Trophoblast cell (in vitro differentiated cells and primary cell): ENCODE data around the gene CST2.
"Not testable (repeated sequence)": the region's sequence is repeated elsewhere in the genome, so short reads cannot be mapped to it uniquely, and the experiment has no call there.

ENCODE experiments used
- DNase-seq, 2 donors: peaks; one replicate each; pipeline ENCODE4 v3.0.0-alpha.2; 2016
- H2AFZ ChIP-seq: 2 replicates; pipeline ENCODE4 v1.6.1; 2013; ENCODE audit warnings: low read length, moderate library complexity, mild to moderate bottlenecking; ENCODE audit not compliant: insufficient read depth, poor library complexity
- H2AK5ac ChIP-seq: 2 replicates; pipeline ENCODE4 v1.6.1; 2013; ENCODE audit warnings: mild to moderate bottlenecking, low read length
- H2BK120ac ChIP-seq: 2 replicates; pipeline ENCODE4 v1.6.1; 2013; ENCODE audit warnings: low read length, mild to moderate bottlenecking, moderate library complexity; ENCODE audit not compliant: insufficient read depth, poor library complexity
- H2BK12ac ChIP-seq: 2 replicates; pipeline ENCODE4 v1.6.1; 2013; ENCODE audit warnings: mild to moderate bottlenecking, low read length, moderate library complexity
- H2BK5ac ChIP-seq: 2 replicates; pipeline ENCODE4 v1.6.1; 2013; ENCODE audit warnings: low read length, low read depth, moderate library complexity, mild to moderate bottlenecking; ENCODE audit not compliant: poor library complexity
- H3K14ac ChIP-seq: 2 replicates; pipeline ENCODE4 v1.6.1; 2013; ENCODE audit warnings: mild to moderate bottlenecking, low read length
- H3K18ac ChIP-seq: 2 replicates; pipeline ENCODE4 v1.6.1; 2013; ENCODE audit warnings: mild to moderate bottlenecking, low read length
- H3K23ac ChIP-seq: 2 replicates; pipeline ENCODE4 v1.6.1; 2013; ENCODE audit warnings: low read length
- H3K27ac ChIP-seq: 2 replicates; pipeline ENCODE4 v1.5.1; 2013; ENCODE audit warnings: low read depth, mild to moderate bottlenecking, inconsistent platforms, low read length, moderate library complexity
- H3K27me3 ChIP-seq: 2 replicates; pipeline ENCODE4 v1.6.1; 2013; ENCODE audit warnings: inconsistent platforms, mild to moderate bottlenecking, low read length, moderate library complexity; ENCODE audit not compliant: insufficient read depth
- H3K36me3 ChIP-seq, 2 experiments: 1 replicate in 1 of 2; 2 replicates in 1 of 2; pipeline ENCODE4 v1.6.1; 2013; ENCODE audit warnings: low read length in 2 of 2, mild to moderate bottlenecking in 2 of 2, moderate library complexity in 1 of 2; ENCODE audit not compliant: insufficient read depth in 2 of 2, control insufficient read depth in 1 of 2
- H3K4ac ChIP-seq: 2 replicates; pipeline ENCODE4 v1.6.1; 2013; ENCODE audit warnings: low read depth, mild to moderate bottlenecking, low read length, moderate library complexity
- H3K4me1 ChIP-seq, 2 experiments: 1 replicate in 1 of 2; 2 replicates in 1 of 2; pipeline ENCODE4 v1.6.1; 2013; ENCODE audit warnings: low read length in 2 of 2, mild to moderate bottlenecking in 2 of 2, moderate library complexity in 1 of 2; ENCODE audit not compliant: insufficient read depth in 2 of 2, control insufficient read depth in 1 of 2
- H3K4me2 ChIP-seq: 2 replicates; pipeline ENCODE4 v1.6.1; 2013; ENCODE audit warnings: inconsistent platforms, mild to moderate bottlenecking, low read length, moderate library complexity
- H3K4me3 ChIP-seq: 2 replicates; pipeline ENCODE4 v1.5.1; 2013; ENCODE audit warnings: mild to moderate bottlenecking, low read depth, low read length, inconsistent platforms
- H3K79me1 ChIP-seq: one replicate; pipeline ENCODE4 v1.6.1; 2013; ENCODE audit warnings: low read length
- H3K79me2 ChIP-seq: 2 replicates; pipeline ENCODE4 v1.6.1; 2013; ENCODE audit warnings: low read length, mild to moderate bottlenecking; ENCODE audit not compliant: control insufficient read depth, insufficient read depth, poor library complexity
- H3K9ac ChIP-seq: 2 replicates; pipeline ENCODE4 v1.6.1; 2013; ENCODE audit warnings: mild to moderate bottlenecking, low read length
- H3K9me3 ChIP-seq: 2 replicates; pipeline ENCODE4 v1.6.1; 2013; ENCODE audit warnings: low read depth, mild to moderate bottlenecking, control low read depth, inconsistent platforms, low read length; ENCODE audit not compliant: insufficient read depth
- H4K12ac ChIP-seq: 2 replicates; pipeline ENCODE4 v1.6.1; 2013; ENCODE audit warnings: low read depth, mild to moderate bottlenecking, low read length, moderate library complexity
- H4K8ac ChIP-seq: 2 replicates; pipeline ENCODE4 v1.6.1; 2013; ENCODE audit warnings: low read depth, mild to moderate bottlenecking, low read length, moderate library complexity
- H4K91ac ChIP-seq: one replicate; pipeline ENCODE4 v1.6.1; 2013; ENCODE audit warnings: low read depth, mild to moderate bottlenecking, low read length, moderate library complexity
- WGBS: extraction: QIAGEN DNeasy Blood & Tissue Kit; methylation state at CpG from one replicate; pipeline ENCODE4 v1.1.7; 2013; ENCODE audit warnings: missing lambda C conversion rate; ENCODE audit not compliant: insufficient read length, insufficient coverage; ENCODE audit errors: extremely low coverage; 5-methylcytosine and 5-hydroxymethylcytosine counted together

Gene CST2

DNA sequence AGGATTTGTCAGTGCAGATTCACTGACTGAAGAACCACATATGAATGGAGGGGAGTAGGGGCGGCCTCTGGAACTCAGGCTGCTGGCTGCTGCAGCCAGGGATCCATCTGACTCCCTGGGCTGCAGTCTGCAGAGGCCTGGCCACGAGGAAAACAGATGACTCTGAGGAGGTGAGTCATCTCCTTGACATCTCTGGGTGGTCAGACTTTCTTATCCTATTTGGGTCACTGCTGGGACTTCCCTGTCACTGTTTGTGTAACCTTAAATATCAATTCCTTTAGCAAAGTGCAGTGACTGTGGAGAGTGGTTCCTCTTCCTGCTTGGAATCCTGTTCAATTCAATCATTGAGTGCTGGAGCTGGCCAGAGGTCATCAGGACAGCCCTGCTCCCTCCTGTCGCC, 5.4 kb upstream of the CST2 start:
- H3K23ac ChIP-seq, H3K36me3 ChIP-seq, H3K4me1 ChIP-seq, H3K27me3 ChIP-seq, H3K9me3 ChIP-seq, H3K9ac ChIP-seq, H3K18ac ChIP-seq, H3K79me2 ChIP-seq, H2BK12ac ChIP-seq, H3K4me2 ChIP-seq, H3K4me3 ChIP-seq, H3K14ac ChIP-seq, H2AK5ac ChIP-seq, H4K91ac ChIP-seq, H3K79me1 ChIP-seq, H3K4ac ChIP-seq, DNase-seq, H3K27ac ChIP-seq, H4K12ac ChIP-seq, H2BK5ac ChIP-seq, H4K8ac ChIP-seq, H2BK120ac ChIP-seq, H2AFZ ChIP-seq: not testable (repeated sequence)
- no CpG with 5 or more reads among the region's 3 CpGs for WGBS

DNA sequence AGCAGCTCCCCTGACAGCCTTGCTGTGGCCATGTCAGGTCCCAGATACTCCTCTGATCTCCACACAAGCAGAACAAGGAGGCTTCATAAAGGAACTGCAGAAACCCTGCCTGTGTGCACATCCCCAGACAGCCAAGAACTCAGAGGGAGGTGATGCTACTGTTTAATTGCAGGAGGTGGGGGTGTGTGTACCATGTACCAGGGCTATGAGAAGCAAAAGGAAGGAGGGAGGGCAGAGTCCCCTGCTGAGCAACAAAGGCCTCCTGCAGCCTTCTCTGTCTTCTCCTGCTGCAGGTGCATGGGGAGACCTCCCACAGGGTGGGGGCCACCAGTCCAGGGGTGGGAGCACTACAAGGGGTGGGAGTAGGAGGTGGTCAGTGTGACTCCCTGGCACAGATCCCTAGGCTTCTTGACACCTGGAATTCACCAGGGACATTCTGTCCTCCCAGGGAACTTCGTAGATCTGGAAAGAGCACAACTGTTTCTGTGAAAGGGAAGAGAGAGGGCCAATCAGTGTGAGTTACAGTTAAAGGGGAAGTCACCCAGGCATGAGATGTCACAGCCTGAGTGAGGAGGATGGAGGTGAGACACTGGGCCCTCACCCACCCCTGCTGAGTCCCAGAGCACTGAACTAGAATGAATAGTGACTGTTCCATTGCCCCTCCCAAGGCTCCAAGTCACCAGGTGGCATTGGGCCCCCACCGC, 2.8 kb downstream of the CST2 start:
- no peak overlapping the region for H2BK120ac ChIP-seq
- H2AFZ ChIP-seq, result no peak overlapping the region
- H3K18ac ChIP-seq, result no peak overlapping the region
- no peaks in the 10 kb centered on the region for H3K79me1 ChIP-seq
- H3K27me3 ChIP-seq, result no peaks in the 10 kb centered on the region
- H4K8ac ChIP-seq, result no peak overlapping the region
- H3K9me3 ChIP-seq, result no peaks in the 10 kb centered on the region
- no peak overlapping the region for H3K27ac ChIP-seq
- no peak overlapping the region for H2BK5ac ChIP-seq
- H2BK12ac ChIP-seq, result no peak overlapping the region
- H4K91ac ChIP-seq, result no peak overlapping the region
- no peak overlapping the region for H3K9ac ChIP-seq
- no peaks in the 10 kb centered on the region for H3K79me2 ChIP-seq
- H3K36me3 ChIP-seq, result no peaks in the 10 kb centered on the region
- DNase-seq, result no peak
- H4K12ac ChIP-seq, result no peak overlapping the region
- H3K14ac ChIP-seq, result no peak overlapping the region
- no CpG with 5 or more reads among the region's 2 CpGs for WGBS
- no peak overlapping the region for H3K23ac ChIP-seq
- no peak overlapping the region for H3K4me3 ChIP-seq
- no peak overlapping the region for H3K4me2 ChIP-seq
- H3K4me1 ChIP-seq, result no peaks in the 10 kb centered on the region
- no peak overlapping the region for H2AK5ac ChIP-seq
- no peak overlapping the region for H3K4ac ChIP-seq

DNA sequence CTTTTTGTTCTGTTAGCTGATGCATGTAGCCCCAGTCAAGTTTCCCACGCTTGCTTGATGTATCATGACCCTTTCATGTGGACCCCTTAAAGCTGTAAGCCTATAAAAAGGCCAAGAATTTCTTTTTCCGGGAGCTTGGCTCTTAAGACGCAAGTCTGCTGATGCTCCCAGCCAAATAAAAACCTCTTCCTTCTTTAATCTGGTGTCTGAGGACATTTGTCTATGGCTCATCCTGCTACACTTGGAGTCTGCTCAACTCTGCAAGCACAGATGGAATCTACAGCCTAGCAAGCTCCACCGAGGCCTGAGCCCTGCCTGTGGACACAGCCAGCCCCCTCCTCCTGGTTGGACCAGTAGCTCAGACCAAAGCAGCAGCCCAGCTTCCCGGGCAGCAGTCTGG, 3.4 kb downstream of the CST2 start:
- no peaks in the 10 kb centered on the region for H3K79me1 ChIP-seq
- no peak overlapping the region for H4K91ac ChIP-seq
- H2BK5ac ChIP-seq, result no peak overlapping the region
- H2AFZ ChIP-seq, result no peak overlapping the region
- no CpG with 5 or more reads among the region's 5 CpGs for WGBS
- no peak overlapping the region for H3K18ac ChIP-seq
- no peak overlapping the region for H2BK120ac ChIP-seq
- H3K27me3 ChIP-seq, result no peaks in the 10 kb centered on the region
- H3K9me3 ChIP-seq, result no peaks in the 10 kb centered on the region
- DNase-seq, result no peak
- no peak overlapping the region for H2BK12ac ChIP-seq
- H4K12ac ChIP-seq, result no peak overlapping the region
- H4K8ac ChIP-seq, result no peak overlapping the region
- no peak overlapping the region for H3K14ac ChIP-seq
- no peak overlapping the region for H3K4ac ChIP-seq
- H3K23ac ChIP-seq, result no peak overlapping the region
- no peaks in the 10 kb centered on the region for H3K4me1 ChIP-seq
- no peak overlapping the region for H3K27ac ChIP-seq
- H3K4me3 ChIP-seq, result no peak overlapping the region
- H3K4me2 ChIP-seq, result no peak overlapping the region
- no peaks in the 10 kb centered on the region for H3K36me3 ChIP-seq
- H3K79me2 ChIP-seq, result no peaks in the 10 kb centered on the region
- no peak overlapping the region for H2AK5ac ChIP-seq
- no peak overlapping the region for H3K9ac ChIP-seq

DNA sequence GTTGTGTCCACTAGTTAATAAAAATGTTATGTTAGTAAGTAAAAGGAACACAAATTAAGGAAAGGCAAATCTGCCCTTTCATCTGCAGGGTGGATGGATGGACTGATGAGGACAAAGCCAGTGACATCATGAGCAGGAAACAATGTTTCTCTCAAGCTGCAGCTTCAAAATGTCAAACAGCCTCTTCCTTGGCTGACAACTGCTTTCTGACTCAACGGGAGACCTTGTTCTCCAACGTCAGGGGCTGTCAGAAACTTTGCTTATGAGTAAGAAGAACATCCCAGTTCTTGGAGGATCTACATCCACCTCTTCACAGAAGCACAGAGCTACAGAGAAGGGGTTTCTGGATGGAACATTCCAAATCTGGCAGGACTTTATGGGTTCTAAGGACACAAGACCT, 6.0 kb downstream of the CST2 start:
- no peak overlapping the region for H4K91ac ChIP-seq
- no CpG with 5 or more reads among the region's 2 CpGs for WGBS
- H3K4ac ChIP-seq, result no peak overlapping the region
- no peak for DNase-seq
- no peak overlapping the region for H2AK5ac ChIP-seq
- H3K27me3 ChIP-seq, result no peaks in the 10 kb centered on the region
- no peak overlapping the region for H3K23ac ChIP-seq
- H3K79me2 ChIP-seq, result no peaks in the 10 kb centered on the region
- H3K4me3 ChIP-seq, result no peak overlapping the region
- H3K14ac ChIP-seq, result no peak overlapping the region
- H2BK120ac ChIP-seq, result no peak overlapping the region
- H3K79me1 ChIP-seq, result no peaks in the 10 kb centered on the region
- no peak overlapping the region for H2BK5ac ChIP-seq
- no peak overlapping the region for H3K4me2 ChIP-seq
- no peak overlapping the region for H3K18ac ChIP-seq
- H3K9me3 ChIP-seq, result no peaks in the 10 kb centered on the region
- H2BK12ac ChIP-seq, result no peak overlapping the region
- H3K27ac ChIP-seq, result no peak overlapping the region
- no peak overlapping the region for H2AFZ ChIP-seq
- H3K9ac ChIP-seq, result no peak overlapping the region
- H3K4me1 ChIP-seq, result no peaks in the 10 kb centered on the region
- H4K8ac ChIP-seq, result no peak overlapping the region
- no peak overlapping the region for H4K12ac ChIP-seq
- H3K36me3 ChIP-seq, result no peaks in the 10 kb centered on the region
